ENCODE results near the gene UBAP2.

UBAP2 gene

DNA sequence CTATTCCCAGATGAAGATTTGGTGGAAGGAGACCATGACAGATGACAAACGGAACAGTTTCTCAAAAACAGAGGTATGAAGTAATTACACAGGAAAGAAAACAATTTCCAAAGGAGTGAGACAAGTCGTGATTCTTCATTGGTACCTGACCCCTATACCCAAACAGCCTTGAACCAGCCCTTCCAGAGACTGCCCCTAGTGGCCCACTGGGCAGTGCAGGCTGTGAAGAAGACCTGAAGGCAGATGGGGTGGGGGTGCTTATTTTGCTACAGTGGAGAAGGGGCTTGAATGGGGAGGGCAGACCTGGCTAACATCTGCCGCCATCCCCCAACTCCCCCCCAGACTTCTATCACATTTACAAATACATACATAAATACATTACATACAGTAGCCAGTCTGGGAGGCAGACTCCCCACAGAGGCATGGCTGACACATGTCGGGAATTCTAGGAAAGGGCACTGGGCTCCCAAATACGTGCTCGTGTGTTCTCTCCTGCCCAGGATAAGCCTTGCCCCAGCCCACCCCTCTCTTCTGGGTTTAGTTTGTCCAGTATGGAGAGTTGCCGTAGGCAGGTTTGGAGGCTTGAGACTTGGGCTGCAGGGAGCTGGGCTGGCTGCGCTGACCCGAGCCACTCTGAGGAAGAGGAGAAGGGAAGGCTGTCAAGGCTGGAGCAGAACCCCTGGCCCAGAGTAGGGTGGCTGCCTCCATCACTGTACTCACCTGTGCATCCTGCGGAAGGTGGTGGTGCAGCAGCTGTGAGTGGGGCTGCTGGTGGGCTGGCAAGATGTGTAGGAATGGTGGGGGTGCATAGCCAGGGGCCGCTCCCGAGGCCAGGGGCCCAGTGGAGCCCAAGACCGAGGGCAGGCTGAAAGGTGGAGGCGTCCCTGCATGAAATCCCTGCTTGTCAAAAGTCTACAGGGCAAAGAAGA is 126.5 kb downstream of the UBAP2 start:
- no peak for DNase-seq

DNA sequence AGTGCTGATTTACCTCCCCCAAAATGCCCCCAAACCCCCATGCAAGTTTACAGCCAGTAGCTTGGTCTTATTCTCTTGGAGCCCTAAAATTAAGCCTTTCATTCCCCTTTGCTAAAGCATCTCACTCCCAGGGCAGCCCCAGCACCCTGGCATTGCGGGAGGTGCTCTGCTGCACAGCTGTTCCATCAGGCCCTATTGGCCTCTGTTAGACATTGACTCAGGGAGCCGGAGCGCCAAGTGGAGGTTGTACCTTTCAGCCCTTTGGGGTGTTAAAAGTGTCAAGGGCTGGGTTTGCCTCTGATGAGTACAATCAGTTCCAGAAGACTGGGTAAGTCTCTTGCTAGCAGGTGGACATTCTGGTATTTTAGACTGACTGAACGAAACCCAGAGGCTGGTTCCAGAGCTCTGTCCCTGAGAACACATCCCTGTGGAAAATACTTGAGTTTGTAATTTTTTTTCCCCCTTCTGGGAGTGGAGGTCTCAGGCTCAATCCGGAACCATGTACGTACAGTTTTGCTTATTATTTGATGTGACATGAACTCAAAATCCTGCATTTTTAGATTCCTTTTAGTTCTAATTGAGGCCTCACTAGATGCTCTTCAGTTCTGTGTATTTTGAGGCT is 129.3 kb downstream of the UBAP2 start:
- no peak for DNase-seq

DNA sequence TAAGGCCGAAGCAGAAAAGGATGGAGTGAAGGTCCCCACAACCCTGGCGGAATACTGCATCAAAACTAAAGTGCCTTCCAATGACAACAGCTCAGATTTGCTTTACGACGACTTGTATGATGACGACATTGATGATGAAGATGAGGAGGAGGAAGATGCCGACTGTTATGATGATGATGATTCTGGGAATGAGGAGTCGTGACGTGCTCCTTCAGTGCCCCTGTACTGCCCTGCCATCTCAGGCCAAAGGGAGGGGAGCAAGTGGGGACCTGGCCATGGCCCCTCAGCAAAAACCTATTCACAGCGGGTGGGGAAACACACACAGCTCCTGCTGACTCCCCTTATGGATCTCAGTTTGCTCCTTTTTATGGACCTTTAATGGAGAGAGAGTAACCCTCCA is 131.7 kb downstream of the UBAP2 start:
- DNase-seq = no peak

DNA sequence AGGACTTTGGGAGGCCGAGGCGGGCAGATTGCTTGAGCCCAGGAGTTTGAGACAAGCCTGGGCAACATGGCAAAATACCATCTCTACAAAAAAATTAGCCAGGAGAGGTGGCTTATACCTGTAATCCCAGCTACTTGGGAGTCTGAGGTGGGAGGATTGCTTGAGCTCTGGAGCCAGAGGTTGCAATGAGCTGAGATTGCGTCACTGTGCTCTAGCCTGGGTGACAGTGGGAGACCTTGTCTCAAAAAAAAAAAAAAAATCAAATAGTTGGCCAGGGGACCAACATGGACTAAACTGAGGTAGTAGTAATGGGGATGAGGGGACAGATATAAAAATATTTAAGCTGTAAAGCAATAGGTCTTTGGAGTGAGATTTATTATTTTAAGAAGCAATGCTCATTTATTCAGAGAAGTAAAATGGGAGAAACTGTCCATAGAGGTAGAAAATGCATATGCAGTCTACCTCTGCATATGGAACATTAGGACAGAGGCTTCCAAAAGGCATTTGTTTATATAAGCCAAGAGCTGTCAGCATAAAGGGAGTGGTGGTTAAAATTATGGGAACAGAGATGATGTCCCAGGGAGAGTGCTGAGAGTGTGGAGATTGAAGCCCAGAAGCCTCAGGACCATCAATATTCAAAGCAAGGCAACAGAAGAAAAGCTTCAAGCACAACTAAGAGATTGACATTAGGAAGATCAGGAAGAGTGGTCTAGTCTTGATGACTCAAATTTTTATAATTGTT is 133.6 kb downstream of the UBAP2 start:
- DNase-seq = no peak

DNA sequence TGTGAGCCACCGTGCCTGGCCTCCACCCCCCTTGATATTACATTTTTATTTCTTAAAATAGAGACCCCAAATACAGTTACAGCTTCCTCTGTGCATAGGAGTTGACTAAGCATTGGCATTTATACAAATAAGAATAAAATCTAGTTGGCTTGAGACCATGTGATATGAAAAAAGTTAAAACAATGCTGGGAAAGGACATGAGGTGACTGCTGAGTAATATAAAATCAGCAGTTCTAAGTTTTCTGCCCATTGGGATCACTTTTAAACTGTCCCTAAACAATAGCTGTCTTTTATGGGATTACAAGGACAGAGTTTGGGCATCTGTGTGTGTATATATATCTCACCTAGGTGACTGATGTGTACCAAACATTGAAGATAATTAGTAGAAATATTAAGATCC is 135.1 kb downstream of the UBAP2 start:
- DNase-seq = no peak

DNA sequence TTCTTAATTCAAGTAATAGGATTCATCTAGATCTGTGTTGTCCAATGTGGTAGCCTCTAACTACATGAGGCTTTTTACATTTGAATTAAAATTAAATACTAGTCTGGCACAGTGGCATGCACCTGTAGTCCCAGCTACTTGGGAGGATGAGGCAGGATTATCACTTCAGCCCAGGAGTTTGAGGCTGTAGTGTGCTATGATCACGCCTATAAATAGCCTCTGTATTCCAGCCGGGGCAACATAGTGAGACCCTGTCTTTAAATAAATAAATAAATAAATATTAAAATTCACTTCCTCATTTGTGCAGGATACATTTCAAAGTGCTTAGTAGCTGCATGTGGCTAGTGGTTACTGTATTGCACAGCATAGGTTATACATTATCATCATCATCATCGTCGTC is 139.9 kb downstream of the UBAP2 start:
- no peak for DNase-seq

DNA sequence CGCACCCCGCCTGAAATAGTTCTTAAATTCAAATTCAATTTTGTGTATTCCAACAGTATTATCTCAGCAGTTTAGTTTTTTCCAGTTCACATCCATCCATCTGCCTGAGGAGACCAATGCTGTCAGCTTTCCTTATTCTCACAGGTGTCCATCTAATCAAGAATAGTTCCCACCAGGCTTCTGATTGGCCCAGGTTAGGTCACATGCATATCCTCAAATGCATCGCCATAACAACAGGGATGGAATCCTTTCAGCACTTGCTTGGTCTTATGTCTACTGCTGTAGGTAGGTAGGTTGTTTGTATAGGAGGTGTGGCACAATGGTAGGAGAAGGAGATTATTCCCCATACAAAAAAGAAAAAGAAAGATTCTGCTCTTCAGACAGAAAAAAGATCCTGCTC is 140.6 kb downstream of the UBAP2 start:
- no peak for DNase-seq

DNA sequence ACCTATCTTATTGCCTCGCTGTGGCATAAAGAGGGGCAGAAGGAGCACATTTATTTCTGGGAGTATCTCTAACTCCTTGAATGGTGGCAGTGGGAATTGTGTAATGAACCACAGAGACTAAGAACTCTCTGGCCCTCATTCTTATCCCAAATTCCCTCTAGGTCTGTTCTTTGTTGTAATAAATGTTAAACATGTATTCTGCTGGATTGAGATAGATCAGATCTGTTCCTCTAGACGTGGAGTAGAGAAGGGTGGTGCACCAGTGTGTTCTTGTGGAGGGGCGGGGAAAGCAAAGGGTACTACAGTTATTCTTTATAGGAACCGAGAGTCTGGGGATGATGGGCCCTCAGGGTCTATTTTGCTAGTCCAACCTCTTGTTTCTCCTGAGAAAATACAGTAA is 141.3 kb downstream of the UBAP2 start:
- DNase-seq = no peak

DNA sequence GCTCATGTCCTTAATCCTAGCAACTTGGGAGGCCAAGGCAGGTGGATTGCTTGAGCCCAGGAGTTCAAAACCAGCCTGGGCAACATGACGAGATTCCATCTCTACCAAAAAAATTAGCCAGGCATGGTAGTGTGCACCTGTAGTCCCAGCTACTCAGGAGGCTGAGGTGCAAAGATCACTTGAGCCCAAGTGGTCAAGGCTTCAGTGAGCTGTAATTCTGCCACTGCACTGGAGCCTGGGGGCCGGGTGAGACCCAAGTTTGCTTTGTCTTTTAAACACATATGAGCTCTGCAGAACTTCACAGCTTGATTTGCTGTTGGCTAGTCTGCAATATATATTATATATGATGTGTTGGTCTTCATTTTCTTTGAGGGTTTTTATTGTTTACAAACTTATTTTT is 141.9 kb downstream of the UBAP2 start:
- no peak for DNase-seq

DNA sequence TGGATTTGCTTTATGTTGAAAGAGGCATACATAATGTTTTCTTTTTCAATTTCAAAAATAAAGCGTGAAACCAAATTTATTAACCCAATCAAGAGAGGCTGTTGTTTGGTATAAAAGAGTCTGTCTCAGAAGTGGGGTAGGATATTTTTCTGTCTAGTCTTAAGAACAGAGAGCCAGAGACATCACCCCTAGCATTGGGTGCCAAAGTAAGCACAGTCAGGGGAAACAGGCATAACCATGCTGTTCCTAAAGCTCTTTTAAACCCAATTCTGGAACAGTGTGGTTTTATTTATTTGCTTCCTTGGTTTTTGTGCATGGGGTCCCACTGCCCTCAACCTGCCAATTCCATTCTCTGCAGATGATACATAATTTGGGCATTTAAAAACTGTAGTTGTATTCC is 143.6 kb downstream of the UBAP2 start:
- DNase-seq = no peak

DNA sequence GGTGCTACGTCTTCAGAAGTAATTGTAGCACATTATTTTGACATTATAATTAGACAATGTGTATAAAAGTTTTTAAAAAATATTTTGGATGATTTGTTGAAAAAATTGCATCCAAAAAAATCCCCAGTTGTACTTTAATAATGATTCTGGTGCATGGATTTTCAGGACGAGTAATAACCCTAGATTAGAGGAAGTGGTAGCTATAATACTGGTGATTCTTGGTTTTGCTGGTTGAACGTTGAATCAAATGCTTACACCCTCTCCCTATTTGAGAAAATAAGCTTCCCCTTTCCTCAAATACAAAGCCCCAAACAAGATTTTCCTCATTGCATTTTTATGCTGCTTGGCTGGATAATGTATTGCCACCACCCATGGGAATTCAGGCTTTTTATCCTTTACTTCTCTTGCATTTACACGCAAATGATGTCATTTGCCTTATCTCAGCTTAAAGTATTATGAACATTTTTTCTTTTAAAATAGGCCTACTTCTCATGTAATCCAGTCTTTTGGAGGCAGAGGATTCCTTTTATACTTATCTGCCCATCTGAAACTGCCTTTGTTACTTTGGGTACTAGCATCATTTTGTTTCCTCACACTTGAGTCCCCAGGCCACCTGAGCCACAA is 145.4 kb downstream of the UBAP2 start:
- no peak for DNase-seq

DNA sequence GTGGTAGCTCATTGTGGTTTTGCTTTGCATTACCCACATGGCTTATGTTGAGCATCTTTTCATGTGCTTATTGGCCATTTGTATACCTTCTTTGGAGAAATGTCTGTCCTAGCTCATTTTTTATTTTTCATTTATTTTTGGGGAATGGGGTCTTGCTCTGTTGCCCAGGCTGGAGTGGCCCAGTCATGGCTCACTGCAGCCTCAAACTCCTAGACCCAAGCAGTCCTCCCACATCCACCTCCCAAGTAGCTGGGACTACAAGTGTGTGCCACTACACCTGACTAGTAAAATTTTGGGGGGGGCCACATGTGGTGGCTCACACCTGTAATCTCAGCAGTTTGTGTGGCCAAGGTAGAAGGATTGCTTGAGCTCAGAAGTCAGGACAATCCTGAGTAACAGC is 154.4 kb downstream of the UBAP2 start:
- DNase-seq = no peak

DNA sequence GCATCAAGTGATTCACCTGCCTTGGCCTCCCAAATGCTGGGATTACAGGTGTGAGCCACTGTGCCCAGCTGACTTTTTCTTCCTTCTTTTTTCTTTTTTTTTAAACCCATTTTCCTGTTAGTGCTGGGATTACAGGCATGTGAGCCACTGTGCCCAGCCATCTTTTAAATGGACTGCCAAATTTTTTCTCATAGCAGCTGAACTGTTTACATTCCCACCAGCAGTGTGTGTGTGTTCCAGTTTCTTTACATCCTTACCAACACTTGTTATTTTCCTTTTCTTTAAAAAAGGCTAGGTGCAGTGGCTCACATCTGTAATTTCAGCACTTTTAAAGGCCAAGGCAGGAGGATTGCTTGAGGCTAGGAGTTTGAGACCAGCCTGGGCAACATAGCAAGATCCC is 154.8 kb downstream of the UBAP2 start:
- no peak for DNase-seq

DNA sequence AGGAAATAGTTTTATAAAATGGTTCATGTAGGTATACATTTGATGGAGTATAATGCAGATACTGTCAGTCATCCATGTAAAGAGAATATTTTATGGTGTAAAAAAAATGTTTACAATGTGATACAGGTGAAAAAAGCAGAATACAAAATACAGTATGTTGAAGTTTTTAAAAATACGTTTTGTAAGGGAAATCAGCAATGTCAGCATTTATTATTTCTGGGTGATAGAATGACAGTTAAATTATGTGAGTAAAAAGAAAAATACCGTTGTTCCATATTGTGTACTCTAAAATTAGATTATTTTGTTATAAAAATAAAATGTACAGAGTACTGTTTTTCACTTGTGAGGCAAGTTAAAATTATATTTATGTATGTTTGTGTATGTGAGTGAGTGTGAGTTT is 162.7 kb downstream of the UBAP2 start:
- no peak for DNase-seq

DNA sequence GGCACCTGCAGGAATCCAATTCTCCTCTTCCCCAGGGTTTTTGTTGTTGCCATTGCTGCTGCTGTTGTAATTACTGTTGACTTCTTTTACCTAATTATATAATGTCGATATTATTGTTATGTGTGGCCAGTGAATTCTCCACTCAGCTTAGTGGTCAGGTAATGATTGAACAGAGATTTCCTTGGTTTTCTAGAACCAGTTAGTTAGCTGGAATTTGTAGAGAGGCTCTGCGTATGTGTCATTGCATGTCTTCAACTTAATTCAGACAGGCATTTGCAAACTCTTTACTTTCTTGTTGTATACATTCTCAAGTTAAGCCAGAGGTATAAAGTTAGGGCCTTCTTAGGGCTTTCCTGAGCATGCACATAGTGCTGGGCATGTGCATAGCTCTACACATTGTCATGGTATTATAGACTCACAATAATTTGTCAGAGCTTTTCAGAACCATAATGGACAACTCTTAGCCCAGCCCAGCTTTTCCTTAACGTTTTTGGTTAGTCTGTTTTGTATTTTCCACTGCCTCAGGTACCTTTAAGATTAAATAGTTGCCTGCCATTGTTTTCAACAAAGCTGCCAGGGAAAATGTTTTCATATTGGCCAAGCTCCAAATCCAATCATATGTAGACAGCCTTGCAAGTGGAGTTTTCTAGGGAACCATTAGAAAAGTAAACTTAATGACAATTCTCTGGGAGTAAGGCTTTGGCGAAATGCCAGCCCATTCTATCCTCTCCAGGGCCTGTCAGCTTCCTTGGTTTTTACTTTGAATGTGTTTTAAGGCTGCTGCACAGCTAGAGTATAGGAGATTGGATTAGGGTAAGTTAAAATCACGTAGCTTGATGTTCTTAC is 163.6 kb downstream of the UBAP2 start:
- peak; percentile 63 for DNase-seq

DNA sequence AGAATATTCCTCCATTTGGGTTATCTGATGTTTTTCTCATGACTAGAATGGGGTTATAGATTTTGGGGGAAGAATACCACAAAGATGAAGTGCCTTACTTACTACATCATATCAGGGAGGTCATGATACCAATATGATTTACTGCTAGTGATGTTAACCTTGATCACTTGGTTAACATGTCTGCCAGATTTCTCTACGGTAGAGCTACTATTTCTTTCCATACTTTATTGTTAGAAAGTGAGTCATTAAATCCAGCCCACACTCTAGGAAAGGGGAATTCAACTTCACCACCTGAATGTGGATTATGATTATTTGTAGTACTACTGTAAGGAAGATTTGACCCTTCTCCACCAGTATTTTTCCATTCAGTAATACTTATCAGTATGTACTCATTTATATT is 167.1 kb downstream of the UBAP2 start:
- no peak for DNase-seq

DNA sequence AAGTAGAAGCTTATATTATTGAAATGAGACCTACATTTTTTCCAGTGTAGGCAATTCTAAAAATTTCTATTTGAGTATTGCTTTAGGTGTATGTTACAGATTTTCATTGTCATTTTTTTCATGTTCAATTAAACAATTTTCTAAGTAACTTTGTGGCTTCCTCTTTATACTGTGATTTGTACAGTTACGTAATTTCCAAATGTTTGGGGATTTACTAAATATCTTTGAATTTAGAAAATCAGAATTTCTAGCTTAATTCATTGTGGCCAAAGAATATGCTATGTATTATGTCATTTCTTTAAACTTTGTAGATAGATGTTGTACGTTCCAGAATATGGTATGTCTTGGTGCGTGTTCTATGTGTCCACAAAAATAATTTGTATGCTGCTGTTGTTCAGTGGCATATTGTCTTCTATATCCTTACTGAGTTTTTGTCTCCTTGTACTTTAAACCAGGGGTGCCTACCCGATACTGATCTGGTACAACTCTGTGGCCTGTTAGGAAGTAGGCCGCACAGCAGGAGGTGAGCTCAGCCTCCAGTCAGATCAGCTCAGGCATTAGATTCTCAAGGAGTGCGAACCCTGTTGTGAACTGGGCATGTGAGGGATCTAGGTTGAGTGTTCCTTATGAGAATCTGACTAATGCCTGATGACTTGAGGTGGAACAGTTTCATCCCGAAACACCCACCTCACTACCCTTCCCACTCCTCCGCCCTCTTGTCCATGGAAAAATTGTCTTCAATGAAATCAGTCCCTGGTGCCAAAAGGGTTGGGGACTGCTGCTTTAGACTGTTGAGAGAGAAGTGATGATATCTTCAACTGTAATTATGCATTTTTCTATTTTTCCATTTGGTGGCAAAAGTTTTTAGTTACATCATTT is 168.2 kb downstream of the UBAP2 start:
- no peak for DNase-seq

DNA sequence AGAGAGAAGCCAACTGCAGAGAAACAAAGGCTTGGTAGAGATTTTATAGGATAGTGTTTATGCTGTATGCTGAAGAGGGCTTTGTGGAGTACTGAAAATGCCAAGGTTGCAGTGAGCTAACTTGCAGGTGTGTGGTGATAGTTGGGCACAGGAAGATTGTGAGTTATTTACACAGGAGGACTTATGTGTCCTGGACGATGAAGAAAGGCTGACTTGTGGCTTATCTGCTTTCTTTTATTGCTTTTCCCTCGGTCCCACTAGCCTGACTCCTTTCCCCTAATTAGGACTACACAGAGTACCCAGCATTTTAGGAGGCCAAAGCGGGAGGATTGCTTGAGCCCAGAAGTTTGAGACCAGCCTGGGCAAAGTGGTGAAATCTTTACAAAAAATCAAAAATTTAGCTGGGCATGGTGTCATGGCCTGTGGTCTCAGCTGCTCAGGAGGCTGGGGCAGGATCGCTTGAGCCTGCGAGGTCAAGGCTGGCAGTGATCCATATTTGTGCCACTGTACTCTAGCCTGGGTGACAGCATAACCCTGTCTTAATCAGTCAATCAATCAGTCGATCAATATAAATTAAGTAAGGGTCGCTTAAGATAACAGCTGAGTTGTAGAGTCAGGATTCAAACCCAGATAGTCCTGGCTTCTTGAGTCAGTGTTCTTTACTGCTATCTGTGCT is 169.9 kb downstream of the UBAP2 start:
- no peak for DNase-seq

DNA sequence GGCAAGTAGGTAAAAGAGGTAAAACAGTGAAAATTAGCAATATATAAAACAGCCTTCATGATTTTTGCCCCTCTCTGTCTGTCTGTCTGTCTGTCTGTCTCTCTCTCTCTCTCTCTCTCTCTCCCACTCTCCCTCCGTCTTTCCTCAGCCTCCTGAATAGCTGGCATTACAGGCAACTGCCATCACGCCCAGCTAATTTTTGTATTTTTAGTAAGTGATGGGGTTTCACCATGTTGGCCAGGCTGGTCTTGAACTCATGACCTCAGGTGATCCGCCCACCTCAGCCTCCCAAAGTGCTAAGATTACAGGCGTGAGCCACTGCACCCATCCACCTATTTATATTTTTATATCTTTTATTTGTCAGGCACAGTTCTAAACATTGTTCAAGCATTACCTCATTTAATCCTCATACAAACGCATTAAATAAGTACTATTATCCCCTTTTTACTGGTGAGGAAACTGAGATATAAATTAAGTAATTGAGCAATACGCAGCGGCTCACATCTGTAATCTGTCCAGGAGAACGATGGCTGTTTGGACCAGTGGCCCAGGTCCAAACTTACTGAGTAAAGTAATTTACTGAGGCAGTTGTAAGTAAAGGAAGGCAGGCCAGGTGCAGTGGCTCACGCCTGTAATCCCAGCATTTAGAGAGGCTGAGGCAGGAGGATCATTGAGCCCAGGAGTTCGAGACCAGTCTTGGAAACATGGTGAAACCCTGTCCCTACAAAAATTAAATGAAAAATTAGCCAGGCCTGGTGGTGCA is 170.8 kb downstream of the UBAP2 start:
- DNase-seq = no peak

All from NCI-H2227 treated with DMSO at 0.1 percent for 48 hours (cell line).